ENCODE measurements around the gene TTC39C.
"Not testable (repeated sequence)": the region's sequence is repeated elsewhere in the genome, so short reads cannot be mapped to it uniquely, and the experiment has no call there.

The TTC39C gene

GRCh38 chr18:24055009-24055804 lies 40.7 kb downstream of the TTC39C start:
- DNase-seq = no peak

DNA sequence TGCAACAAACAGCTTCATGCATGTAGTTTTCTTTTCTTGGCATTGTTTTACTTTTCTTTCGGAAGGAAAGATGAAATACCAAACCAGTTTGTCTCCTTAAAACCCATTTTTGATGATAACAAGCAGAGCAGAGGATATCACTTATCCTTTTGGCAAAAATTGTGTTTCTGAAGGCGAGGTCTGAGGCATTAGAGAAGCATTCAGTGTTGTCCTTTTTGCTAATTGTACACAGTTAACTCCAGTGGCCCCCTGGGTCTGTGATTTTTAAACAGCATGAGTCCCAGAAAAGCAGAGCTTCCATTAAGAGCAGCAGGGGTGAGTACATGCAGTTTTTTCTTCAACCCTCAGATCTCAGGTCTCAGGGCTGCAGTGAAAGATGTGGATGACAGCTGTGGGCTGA lies 41.3 kb downstream of the TTC39C start:
- DNase-seq = peak; percentile 98

- DNase-seq = no peak
Measured at GRCh38 chr18:24056506-24056905, 42.0 kb downstream of the TTC39C start.

DNA sequence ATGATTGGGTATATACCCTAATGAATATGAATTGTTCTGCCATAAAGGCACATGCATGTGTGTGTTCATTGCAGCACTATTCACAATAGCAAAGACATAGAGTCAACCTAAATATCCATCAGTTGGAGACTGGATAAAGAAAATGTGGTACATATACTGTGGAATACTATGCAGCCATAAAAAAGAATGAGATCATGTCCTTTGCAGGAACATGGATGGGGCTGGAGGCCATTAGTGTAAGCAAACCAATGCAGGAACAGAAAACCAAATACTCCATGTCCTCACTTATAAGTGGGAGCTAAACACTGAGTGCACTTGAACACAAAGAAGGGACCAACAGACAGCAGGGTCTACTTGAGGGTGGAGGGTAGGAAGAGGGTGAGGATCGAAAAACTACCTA lies 43.2 kb downstream of the TTC39C start:
- no peak for DNase-seq

DNA sequence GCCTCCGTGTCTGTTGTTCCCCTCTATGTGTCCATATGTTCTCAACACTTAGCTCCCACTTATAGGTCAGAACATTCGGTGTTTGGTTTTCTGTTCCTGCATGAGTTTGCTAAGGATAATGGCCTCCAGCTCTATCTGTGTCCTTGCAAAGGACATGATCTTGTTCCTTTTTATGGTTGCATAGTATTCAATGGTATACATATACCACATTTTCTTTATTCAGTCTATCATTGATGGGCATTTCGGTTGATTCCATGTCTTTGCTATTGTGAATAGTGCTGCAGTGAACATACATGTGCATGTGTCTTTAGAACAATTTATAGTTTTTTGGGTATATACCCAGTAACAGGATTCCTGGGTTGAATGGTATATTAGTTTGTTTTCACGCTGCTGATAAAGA lies 44.8 kb downstream of the TTC39C start:
- not testable (repeated sequence) for DNase-seq

- DNase-seq = no peak
Measured at GRCh38 chr18:24060644-24061043, 46.1 kb downstream of the TTC39C start.

DNA sequence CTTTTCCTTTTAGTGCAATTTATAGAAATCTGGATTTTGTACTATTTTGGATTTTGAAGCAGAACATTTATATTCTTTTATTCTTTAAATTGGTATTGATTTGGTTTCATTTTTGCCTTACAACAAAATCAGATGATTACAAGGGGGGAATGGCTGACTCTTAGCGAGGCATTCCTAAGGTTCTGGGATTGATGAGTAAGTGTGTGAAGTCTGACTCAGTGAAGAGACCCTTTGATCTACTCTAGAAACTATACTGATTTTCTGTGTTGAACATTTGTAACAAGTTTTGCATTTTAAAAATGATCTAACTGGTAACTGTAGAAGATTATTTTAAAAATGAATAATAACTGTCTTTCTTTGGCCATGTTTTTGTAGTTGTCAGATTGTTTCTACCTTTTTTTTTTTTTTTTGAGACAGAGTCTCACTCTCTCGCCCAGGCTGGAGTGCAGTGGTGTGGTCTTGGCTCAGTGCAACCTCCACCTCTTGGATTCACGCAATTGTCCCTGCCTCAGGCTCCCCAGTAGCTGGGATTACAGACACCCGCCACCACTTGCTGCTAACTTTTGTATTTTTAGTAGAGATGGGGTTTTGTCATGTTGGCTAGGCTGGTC lies 48.7 kb downstream of the TTC39C start:
- no peak for DNase-seq

DNA sequence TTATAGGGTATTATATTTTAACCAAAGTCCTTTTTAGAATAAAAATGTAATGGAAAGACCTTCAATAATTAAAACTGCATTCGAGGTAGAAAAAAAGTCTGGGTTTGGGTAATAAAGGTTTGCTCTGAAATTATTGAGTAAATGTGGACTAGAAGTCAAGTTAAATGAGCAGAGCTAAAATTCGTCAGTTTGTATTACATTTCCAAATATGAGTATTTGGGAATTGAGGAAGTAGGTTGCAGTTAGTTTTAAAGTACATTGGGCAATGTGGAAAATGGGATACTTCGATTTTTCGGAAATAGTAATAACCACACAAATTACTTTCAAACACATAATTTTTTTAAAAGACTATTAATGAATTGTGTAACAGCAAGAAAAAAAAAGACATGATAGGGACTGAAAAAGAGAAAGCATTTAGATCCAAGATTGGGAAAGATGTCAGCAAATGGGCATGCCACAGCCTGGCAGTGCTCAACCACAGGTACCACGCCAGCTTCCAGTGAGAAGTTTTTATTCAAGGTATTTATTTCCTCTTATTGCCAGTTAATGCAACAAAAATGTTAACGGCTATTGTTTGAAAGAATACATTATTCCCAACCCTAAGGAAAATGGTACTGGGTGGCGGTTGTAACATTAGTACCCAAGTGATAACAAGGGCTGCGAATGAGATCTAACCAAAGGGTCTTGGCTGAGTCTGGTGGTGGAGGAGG lies 50.0 kb downstream of the TTC39C start:
- no peak for DNase-seq

- DNase-seq = no peak
Measured at GRCh38 chr18:24065906-24066305, 51.4 kb downstream of the TTC39C start.

DNA sequence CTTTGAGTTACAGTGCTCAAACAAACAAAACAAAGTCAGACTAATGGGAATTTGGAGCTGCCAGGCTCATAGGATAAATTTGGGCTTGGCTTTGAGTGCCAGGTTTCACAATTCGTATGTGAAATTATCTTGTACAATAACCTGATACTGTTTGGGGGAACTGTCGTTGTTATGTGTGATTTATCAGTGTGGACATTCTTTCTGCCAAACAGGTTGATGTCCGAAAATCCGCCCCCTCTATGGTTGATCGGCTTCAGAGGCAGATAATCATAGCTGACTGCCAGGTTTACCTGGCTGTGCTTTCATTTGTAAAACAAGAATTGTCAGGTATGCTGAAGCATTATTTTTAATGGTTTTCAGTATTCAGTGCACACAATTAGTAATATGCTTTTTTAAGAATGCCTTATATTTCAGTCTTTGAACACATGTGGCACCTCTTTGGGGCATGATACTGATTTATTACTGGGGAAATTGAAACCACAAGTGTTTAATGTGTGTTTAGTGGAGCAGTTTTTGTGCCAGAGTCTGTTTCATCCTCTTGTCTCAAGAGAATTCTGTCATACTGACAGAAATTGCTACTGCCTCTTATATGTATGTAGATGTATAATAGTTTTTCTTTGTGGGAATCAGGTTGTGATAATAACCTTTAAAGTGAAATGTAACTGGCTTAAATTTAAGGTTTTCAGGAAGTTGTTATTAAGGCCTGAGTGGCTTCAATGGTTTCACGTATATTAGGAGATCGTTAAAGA lies 54.6 kb downstream of the TTC39C start:
- peak; percentile 95 for DNase-seq

GRCh38 chr18:24071029-24071428 lies 56.5 kb downstream of the TTC39C start:
- peak; percentile 95 for DNase-seq

DNA sequence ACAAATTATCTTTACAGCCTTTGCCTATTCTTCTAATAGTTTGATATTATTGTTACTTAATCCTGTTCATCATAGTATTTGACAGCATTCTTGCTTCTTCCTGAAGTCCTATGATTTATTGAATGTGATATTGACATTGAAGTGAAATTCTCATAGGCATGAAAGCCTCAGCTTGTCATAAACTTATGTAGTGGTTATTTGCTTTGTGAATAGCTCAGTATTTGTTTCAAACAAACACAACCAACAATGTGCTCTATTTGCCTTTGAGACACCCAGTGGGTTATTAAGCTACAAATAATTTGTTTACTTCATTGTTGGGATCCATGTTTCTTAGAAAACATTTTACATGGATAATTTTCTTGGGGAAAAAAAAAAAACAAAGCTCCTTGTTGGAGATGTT lies 57.2 kb downstream of the TTC39C start:
- DNase-seq = peak; percentile 84

DNA sequence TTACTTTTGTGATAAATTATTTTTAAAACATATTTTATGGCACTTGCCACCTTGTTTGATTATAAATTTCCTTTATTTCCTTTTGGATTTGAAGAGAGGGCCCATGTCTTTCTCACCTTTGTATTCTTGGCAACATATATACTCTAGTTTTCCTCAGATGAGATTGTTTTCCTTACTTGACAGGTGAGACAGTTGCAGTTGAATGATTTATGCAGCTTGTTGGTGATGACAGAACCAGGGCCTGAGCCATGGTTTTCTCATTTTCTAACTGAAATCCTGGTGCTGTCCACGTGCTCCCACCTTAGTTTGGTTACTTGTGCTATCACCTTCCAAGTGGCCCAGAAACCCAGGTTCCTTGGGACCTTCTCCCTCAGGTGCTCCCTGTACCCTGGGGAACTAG lies 58.2 kb downstream of the TTC39C start:
- no peak for DNase-seq

- peak; percentile 57 for DNase-seq
Measured at GRCh38 chr18:24073791-24074190, 59.2 kb downstream of the TTC39C start.

- DNase-seq = not testable (repeated sequence)
Measured at GRCh38 chr18:24074757-24075156, 60.2 kb downstream of the TTC39C start.

- peak; percentile 99 for DNase-seq
Measured at GRCh38 chr18:24075767-24076597, 61.4 kb downstream of the TTC39C start.

- DNase-seq = peak; percentile 98
Measured at GRCh38 chr18:24076950-24077349, 62.4 kb downstream of the TTC39C start.

DNA sequence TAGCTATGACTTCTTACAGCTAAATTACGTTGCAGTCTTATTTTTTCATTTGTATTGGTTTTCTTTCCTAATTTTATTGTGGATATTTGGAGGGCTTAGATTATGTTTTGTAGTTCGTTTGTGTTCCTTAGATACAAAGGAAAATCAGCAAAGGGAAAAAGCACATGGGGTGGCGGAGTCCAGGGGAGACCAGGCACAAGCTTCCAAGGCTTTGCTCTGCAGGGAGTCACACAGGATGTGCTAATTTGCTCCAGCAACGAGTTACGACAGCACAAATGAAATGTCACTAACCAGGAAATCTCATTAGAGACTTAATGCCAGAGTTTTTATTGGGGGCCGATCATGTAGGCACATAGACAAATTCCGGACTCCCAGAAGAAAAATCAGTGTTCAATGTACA lies 63.8 kb downstream of the TTC39C start:
- DNase-seq = peak; percentile 80

DNA sequence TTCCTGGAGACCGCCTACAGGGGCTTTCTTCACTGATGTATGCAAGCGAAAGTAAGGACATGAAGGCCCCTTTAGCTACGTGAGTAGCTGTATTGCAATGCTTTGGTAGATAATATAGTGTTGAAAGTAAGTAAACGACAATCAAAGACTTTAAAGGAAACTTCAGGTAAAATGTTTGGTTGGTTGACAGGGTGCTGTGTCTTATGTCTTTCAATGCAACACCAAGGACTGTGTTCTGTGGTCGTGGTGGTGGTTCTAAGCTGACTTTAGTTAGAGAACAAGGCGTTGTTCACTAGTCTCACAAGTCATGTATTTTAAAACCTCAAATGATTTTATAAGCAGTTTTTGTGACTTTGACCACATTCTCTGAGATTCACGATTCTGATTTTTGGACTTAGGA lies 66.3 kb downstream of the TTC39C start:
- no peak for DNase-seq

DNA sequence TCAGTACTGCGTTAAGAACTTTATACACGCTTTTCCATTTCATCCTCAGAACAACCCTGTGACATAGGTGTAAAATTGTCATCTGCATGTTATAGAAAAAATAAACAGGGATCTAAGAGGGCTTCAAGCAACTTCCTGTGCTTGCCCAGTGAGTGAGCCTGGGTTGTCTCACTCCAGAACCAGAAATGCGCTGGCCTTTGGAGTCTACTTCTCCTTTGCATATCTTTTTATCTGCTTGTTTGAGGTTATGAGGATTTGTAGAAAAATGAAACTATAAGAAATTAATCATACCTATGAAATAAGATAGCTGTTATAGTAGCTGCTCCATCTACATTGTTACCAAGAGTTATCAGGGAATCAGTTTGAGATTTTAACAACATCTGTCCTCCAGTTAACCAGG lies 69.0 kb downstream of the TTC39C start:
- no peak for DNase-seq

DNA sequence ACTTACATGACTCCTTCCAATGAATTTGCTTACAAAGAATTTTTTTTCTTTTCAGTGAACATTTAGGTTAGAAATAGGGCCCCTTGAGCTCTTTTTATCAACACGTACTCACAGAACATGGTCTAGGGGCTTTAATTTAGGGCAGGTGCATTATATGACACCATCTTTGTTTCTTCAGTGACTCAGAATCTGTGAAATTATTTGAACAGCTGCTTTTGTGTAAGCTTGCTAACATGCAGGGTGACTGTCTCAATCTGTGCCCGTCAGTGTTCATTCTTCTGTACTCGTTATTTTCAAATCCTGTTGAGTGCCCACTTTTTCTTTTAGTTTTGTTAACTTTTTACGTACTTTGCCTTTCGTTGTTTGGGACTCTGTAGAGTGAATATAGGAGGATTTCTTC lies 71.5 kb downstream of the TTC39C start:
- peak; percentile 94 for DNase-seq

- peak; percentile 38 for DNase-seq
Measured at GRCh38 chr18:24089076-24089475, 74.5 kb downstream of the TTC39C start.
